Glutamatergic neuron (in vitro differentiated cells): Measurements from ENCODE around the gene CCNK. TPM values are rescaled to one million over a fixed set of nuclear protein-coding genes. Genes with fewer than 3 reads are reported as not detected.

Source experiments
- DNase-seq: peaks from one replicate; pipeline ENCODE4 v3.0.0; 2022
- H3K27ac Mint-ChIP-seq: one replicate; pipeline ENCODE4 v1.8.0; 2020; ENCODE audit warnings: mild to moderate bottlenecking, mixed read lengths, inconsistent platforms; ENCODE audit not compliant: unreplicated experiment
- H3K27me3 Mint-ChIP-seq: one replicate; pipeline ENCODE4 v1.8.0; 2020; ENCODE audit warnings: mild to moderate bottlenecking, moderate library complexity, mixed read lengths, inconsistent platforms; ENCODE audit not compliant: unreplicated experiment
- H3K36me3 Mint-ChIP-seq: one replicate; pipeline ENCODE4 v1.8.0; 2020; ENCODE audit warnings: mild to moderate bottlenecking, mixed read lengths, inconsistent platforms; ENCODE audit not compliant: unreplicated experiment
- H3K4me1 Mint-ChIP-seq: one replicate; pipeline ENCODE4 v1.8.0; 2020; ENCODE audit warnings: mild to moderate bottlenecking, low read depth, mixed read lengths, inconsistent platforms; ENCODE audit not compliant: unreplicated experiment
- H3K4me3 Mint-ChIP-seq: one replicate; pipeline ENCODE4 v1.8.0; 2020; ENCODE audit warnings: mild to moderate bottlenecking, mixed read lengths, inconsistent platforms; ENCODE audit not compliant: unreplicated experiment
- H3K9me3 Mint-ChIP-seq: one replicate; pipeline ENCODE4 v1.8.0; 2020; ENCODE audit warnings: mild to moderate bottlenecking, moderate library complexity, mixed read lengths, inconsistent platforms; ENCODE audit not compliant: unreplicated experiment
- total RNA-seq: library from RNA; stranded (reverse); fragmentation: NEBNext Ultra II Directional; extraction: Animal tissue kit (Norgen Biotek cat#: 25700); gene quantifications from one replicate; pipeline ENCODE4 v1.2.1, GENCODE V29; 2021; ENCODE audit not compliant: unreplicated experiment
- TF ChIP-seq, protein P1 (sequence below): fragments of 200-600 bp; sonication (generic); IDR thresholded peaks from one replicate; pipeline ENCODE4 v1.5.0; 2021; ENCODE audit not compliant: partially characterized antibody, unreplicated experiment

CCNK gene
- total RNA-seq, 1 donor from 2014 or later: 47.2 TPM

DNA sequence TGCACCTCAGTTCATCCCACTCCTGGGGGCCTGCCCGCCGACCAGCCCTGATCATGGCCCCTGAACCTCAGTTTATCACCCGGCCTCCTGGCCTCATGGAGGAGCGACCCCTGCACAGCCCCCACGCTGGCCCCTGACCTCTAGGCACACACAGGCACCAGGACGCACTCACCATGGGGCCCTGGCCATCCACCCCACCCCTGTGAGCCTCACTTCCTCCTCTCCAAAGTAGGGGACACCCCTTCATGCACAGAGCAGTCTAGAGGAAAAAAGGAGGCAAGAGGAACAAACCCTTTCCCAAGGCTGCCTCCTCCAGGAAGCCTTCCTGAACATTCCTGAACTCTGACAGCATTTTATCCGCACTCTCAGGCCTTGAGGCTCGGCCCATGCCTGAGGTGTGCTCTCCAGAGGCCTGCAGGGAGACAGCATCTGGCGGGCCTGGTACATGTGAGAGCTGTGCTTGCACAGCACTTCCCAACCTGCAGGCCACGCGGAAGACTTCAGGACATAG lies 39.4 kb downstream of the CCNK start:
- H3K4me3 Mint-ChIP-seq: no peak overlapping the region
- peaks cover 14% of the 10 kb centered on the region for H3K4me1 Mint-ChIP-seq
- H3K27ac Mint-ChIP-seq: peak overlapping the region; percentile 43
- H3K9me3 Mint-ChIP-seq: peaks cover 8% of the 10 kb centered on the region
- H3K27me3 Mint-ChIP-seq: peaks cover 8% of the 10 kb centered on the region
- TF ChIP-seq, protein P1, sequence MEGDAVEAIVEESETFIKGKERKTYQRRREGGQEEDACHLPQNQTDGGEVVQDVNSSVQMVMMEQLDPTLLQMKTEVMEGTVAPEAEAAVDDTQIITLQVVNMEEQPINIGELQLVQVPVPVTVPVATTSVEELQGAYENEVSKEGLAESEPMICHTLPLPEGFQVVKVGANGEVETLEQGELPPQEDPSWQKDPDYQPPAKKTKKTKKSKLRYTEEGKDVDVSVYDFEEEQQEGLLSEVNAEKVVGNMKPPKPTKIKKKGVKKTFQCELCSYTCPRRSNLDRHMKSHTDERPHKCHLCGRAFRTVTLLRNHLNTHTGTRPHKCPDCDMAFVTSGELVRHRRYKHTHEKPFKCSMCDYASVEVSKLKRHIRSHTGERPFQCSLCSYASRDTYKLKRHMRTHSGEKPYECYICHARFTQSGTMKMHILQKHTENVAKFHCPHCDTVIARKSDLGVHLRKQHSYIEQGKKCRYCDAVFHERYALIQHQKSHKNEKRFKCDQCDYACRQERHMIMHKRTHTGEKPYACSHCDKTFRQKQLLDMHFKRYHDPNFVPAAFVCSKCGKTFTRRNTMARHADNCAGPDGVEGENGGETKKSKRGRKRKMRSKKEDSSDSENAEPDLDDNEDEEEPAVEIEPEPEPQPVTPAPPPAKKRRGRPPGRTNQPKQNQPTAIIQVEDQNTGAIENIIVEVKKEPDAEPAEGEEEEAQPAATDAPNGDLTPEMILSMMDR: no peak
- no peaks in the 10 kb centered on the region for H3K36me3 Mint-ChIP-seq
- peak; percentile 13 for DNase-seq

DNA sequence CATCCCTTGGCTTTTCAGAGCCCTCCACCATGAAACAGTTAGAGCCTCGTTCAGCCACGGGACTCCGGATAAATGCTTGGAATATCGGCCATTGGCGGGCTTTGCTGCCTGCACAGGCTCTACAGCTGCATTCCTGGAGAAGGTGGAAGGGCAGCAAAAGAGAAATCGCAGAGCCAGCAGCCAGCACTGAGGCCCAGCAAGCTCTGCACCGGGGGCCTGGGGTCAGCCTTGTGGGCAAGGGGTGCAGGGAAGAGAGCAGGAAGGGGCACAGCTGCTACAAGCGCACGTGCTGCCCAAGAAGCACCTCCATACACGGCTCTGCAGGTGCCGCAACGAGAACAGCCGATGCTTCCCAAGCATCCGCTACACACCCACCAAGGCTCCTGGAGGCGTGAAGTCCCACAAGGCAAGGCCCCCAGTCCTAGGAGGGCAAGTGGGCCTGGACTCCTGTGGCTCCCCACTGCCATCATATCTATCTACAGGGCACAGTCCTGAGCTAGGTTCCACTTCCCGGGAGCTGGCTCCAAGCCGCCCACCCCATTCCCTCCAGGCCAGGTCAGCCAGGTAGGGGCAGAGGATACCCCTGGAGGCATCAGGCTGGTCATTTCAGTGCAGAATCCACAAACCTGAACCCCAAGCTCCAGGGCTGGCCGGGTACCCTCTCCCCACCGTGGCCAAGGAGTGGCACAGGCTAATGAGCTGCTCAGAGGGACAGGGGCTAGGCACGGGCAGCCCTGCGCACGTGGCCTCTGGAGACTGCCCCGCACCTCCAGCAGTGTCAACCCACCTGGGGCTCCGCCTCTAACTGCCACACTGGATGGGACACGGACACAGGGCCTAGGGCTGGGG lies 40.2 kb downstream of the CCNK start:
- Mint-ChIP-seq H3K27me3 (peaks cover 8% of the 10 kb centered on the region), H3K4me3 (no peak overlapping the region)
- TF ChIP-seq, protein P1: no peak

DNA sequence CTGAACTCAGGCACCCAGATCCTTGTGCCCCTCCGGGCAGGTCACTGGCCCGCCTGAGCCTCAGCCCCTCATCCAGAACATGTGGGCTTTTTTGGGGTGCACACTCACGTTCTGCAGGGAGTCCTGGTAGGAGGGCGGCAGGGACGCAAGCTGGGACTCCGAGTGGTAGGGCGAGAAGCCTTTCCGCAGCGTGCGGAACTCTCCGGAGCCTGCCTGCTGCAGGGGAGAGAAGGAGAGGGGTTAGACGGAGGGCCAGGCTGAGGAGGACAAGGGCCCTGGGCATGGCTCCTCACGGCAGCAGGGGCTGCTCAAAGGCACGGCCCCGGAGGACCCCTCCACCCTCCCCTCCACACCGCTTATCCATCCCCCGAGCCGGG lies 40.8 kb downstream of the CCNK start:
- peak; percentile 16 for DNase-seq
- Mint-ChIP-seq H3K4me1 (peaks cover 14% of the 10 kb centered on the region), H3K27me3 (peaks cover 8% of the 10 kb centered on the region), H3K27ac (no peak overlapping the region), H3K4me3 (no peak overlapping the region), H3K36me3 (no peaks in the 10 kb centered on the region), H3K9me3 (peaks cover 8% of the 10 kb centered on the region)
- TF ChIP-seq, protein P1: no peak

More for the DNA sequence above, 40.2 kb downstream of the CCNK start:
- no peaks in the 10 kb centered on the region for H3K36me3 Mint-ChIP-seq
- H3K27ac Mint-ChIP-seq: peak overlapping the region; percentile 43
- H3K9me3 Mint-ChIP-seq: peaks cover 8% of the 10 kb centered on the region
- peak; percentile 14 for DNase-seq
- H3K4me1 Mint-ChIP-seq: peaks cover 14% of the 10 kb centered on the region

DNA sequence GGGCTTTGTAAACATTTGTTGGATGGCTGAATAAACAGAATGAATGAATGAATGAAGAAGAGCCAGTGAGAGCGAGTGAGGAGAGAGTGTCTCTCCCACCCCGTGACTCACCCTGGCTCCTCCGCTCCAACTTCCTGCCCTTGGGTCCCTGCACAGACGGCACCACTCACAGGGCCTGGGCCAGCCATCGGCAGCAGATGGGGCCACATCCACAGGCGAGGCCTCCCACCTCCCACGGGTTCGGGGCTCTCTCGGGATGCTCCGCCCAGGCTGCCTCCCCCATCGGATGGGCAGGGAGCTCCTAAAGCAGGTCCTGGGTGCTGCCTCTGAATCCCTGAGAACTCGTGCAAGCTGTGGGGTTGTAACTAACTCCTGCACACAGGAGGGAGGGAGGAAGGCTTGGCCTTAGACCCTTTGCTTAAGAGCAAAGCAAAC lies 41.3 kb downstream of the CCNK start:
- Mint-ChIP-seq H3K4me1 (peaks cover 14% of the 10 kb centered on the region), H3K27me3 (peaks cover 10% of the 10 kb centered on the region), H3K9me3 (peaks cover 6% of the 10 kb centered on the region), H3K4me3 (no peak overlapping the region), H3K27ac (no peak overlapping the region), H3K36me3 (no peaks in the 10 kb centered on the region)
- peak; percentile 38 for DNase-seq
- TF ChIP-seq, protein P1: no peak
